ENCODE data around the gene SOX8. TPM values are rescaled to one million over a fixed set of nuclear protein-coding genes. Genes with fewer than 3 reads are reported as not detected.

The SOX8 gene
- total RNA-seq = not detected in 2 replicates

GRCh38 chr16:981695-982144 is at the start of gene SOX8:
Gene SOX8, plus strand, starts transcription at chr16:981770. Its CDS starts 153 bp downstream, at chr16:981923.

GRCh38 chr16:970766-971581 is 10.6 kb upstream of the SOX8 start, which contains the start of gene LMF1:
Gene LMF1, minus strand, starts transcription at chr16:970984. Its CDS starts 4 bp downstream, at chr16:970980.

Other genes with a start within 250 kb of the SOX8 start
- 24.1 and 35.5 TPM in 2 replicates for gene CIAO3, start 240.8 kb upstream of the SOX8 start, total RNA-seq
- 11.5 and 12.4 TPM in 2 replicates for gene MSLN, start 221.0 kb upstream of the SOX8 start, total RNA-seq
- gene RPUSD1, start 193.4 kb upstream of the SOX8 start, total RNA-seq = 48.0 and 50.6 TPM in 2 replicates
- gene CHTF18, start 193.2 kb upstream of the SOX8 start, total RNA-seq = 24.4 and 24.5 TPM in 2 replicates
- not detected in 2 replicates for gene GNG13, start 181.0 kb upstream of the SOX8 start, total RNA-seq
- gene LMF1, start 10.8 kb upstream of the SOX8 start, total RNA-seq = 3.9 and 8.5 TPM in 2 replicates
- not detected in 2 replicates for gene SSTR5, start 91.0 kb downstream of the SOX8 start, total RNA-seq
- gene C1QTNF8, start 114.5 kb downstream of the SOX8 start, total RNA-seq = not detected in 2 replicates
- 0.07 and 0.37 TPM in 2 replicates for gene CACNA1H, start 171.3 kb downstream of the SOX8 start, total RNA-seq
- not detected in 2 replicates for gene TPSG1, start 243.5 kb downstream of the SOX8 start, total RNA-seq
- gene TPSB2, start 248.4 kb downstream of the SOX8 start, total RNA-seq = not detected in 2 replicates